Fibroblast of gingiva (primary cell): ENCODE results near the gene DDX28.

Experiments used
- DNase-seq: peaks from one replicate; pipeline ENCODE4 v3.0.0-alpha.2; 2011; ENCODE audit warnings: low read depth

The DDX28 gene

GRCh38 chr16:68022728-68023537, at the start of gene DDX28, which contains the start of gene DUS2:
Gene DDX28, minus strand, starts transcription at chr16:68023232. Its CDS starts 30 bp downstream, at chr16:68023202.
Gene DUS2, plus strand, starts transcription at chr16:68023284. Its CDS starts 14,740 bp downstream, at chr16:68038024.
- peak; percentile 90 for DNase-seq

GRCh38 chr16:68072038-68072695, 49.1 kb upstream of the DDX28 start:
- DNase-seq: peak; percentile 66

DNA sequence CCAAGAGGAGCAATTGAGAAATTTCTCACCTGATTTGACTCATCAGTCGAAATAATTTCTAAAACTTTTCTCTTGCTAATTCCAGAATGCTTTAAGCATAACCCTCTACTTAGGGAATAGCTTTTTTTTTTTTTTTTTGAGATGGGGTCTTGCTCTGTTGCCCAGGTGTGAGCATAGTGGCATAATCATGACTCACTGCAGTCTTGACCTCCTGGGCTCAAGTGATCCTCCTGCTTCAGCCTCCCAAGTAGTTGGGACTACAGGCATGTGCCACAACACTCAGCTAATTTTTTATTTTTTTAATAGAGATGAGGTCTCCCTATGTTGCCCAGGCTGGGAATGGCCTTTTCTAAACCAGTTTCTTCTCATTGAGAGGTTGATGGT, 48.5 kb upstream of the DDX28 start:
- no peak for DNase-seq

GRCh38 chr16:68070806-68071517, 47.9 kb upstream of the DDX28 start:
- DNase-seq: no peak

- no peak for DNase-seq
Observed at GRCh38 chr16:68070249-68070730, 47.3 kb upstream of the DDX28 start.

DNA sequence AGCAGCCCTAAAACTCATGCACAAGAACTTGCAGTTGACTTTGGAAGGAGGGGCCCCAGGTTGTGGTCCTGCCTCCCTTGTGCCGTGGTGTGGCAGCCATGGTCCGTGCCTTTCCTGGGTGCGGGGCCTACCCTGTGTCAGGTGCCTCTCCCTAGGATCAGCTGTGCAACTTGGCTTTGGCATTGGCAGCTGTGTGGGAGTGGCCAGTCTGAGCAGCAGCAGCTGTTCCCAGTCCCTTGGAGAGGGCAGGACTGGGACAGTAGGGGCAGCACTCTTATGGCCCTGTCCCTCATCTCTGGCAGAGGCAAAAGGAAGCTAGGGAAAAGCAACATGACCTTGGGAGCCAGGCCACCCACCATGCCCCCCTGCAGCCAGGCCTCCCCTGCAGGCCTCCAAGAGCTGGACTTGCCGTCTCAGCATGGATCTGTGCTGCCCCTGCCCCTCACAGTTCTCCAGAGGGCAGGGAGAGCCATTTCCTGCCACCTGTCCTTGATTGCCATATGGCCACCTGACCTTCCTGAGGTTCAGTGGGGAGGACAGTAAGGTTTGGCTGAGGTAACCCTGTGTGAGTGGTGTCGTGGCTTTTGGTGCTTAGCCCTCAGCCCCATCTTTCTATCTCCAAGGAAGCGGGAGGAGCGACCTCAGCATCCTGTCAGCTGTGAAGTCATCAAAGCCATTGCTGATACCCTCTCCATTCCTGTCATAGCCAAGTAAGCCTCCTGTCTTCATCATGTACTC, 46.6 kb upstream of the DDX28 start:
- no peak for DNase-seq

DNA sequence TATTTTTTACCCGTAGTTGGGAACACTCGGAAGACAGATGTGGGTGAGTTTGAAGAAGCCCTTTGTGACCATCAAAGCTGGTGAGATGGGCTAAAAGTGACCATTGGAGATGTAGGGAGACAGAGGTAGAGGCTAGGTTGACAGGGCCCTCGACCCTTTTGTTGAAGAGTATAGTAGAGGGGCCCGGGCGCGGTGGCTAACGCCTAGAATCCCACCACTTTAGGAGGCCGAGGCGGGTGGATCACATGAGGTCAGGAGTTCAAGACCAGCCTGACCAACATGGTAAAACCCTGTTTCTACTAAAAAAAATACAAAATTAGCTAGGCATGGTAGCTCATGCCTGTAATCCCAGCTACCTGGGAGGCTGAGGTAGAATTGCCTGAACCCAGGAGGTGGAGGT, 45.9 kb upstream of the DDX28 start:
- no peak for DNase-seq

GRCh38 chr16:68066763-68067162, 43.7 kb upstream of the DDX28 start:
- no peak for DNase-seq

DNA sequence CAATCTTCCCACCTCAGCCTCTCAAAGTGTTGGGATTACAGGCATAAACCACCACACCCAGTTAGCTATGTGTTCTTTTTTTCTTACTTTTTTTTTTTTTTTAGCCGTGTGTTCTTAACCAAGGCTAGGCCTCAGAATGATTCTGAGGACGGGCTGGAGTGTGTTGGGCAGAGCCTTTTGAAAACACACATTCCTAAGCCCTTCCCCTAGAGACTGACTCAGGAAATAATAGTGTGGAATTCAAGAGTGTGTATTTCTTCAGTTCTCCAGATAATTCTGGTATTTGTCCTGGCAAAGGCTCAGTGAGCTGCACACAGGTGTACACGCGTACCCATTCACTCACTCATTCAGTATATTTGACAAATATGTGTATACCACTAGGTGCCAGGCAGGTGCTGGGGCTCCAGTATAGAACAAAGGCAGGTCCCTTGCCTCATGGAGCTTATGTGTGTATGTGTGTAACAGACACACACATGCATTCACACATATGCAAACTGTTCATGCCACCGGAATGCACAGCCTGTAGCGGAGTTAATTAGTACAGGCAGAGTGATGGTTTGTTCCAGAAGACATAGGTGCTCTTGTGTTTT, 42.8 kb upstream of the DDX28 start:
- DNase-seq: peak; percentile 73

- peak; percentile 67 for DNase-seq
Observed at GRCh38 chr16:68064791-68065365, 41.8 kb upstream of the DDX28 start.

DNA sequence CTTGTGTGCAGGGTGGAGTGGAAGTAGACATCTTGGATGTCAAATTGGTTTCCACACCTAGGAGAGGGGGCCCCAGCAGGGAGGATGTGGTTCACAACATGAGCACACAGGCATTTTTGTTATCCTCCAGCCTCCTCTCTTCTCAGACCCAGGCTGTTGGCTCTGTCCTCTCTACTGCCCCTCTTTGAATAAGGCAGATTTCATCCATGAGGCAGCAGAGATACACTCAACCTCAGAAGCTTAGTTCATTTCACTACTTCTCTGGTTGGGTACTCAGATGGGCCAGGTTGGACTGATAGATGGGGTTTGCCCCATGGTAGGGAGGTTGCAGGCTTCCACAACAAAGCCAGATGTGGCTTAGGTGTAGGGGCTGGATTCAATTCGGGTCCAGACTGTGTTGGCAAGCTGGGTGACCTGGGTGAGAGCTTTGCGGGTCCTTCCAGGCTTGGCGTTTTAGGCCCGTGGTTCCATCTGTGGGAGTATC, 39.9 kb upstream of the DDX28 start:
- no peak for DNase-seq

DNA sequence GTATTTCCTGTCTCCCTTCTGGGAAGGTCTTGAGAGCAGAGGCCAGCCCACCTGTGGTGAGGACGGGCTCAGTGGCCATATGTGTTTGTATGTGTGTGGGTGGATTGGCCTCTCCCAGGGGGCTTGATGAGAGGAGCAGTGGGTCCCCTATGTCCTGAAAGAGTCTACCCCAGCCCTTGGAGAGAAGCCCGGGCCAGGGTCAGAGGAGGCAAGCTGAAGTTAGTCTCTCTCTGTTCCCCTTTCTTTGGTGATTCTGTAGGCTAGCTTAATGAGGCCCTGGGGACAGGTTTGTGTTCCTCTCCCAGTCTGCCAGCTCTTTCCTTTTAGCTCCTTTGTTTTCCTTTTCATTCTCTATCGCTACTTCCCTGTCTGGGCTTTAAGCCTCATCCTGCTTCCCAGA, 38.4 kb upstream of the DDX28 start:
- no peak for DNase-seq

GRCh38 chr16:68059804-68060203, 36.8 kb upstream of the DDX28 start:
- DNase-seq: no peak

GRCh38 chr16:68055395-68055794, 32.4 kb upstream of the DDX28 start:
- DNase-seq: no peak

GRCh38 chr16:68049449-68049848, 26.4 kb upstream of the DDX28 start:
- DNase-seq: no peak

GRCh38 chr16:68047987-68048386, 25.0 kb upstream of the DDX28 start:
- DNase-seq: no peak

GRCh38 chr16:68046106-68046505, 23.1 kb upstream of the DDX28 start:
- DNase-seq: peak; percentile 53

DNA sequence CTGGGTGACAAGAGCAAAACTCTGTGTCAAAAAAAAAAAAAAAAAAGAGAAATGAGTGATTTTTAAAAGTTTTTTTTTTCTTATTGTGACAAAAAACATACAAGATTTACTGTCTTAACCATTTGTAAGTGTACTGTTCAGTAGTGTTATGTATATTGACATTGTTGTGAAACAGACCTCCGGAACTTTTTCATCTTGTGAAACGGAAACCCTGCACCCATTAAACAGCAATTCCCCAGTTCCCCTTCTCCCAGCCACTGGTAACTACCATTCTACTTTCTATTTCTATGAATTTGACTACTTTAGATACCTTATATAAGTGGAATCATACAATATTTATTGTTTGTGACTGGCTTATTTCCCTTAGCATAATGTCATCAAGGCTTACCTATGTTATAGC, 18.8 kb upstream of the DDX28 start:
- DNase-seq: no peak

GRCh38 chr16:68040506-68041288, 17.7 kb upstream of the DDX28 start:
- peak; percentile 34 for DNase-seq
